HG02642 (cell line): Measurements from ENCODE around the gene CRACR2B.

Experiments
- ATAC-seq: cut with Tn5 transposase; IDR thresholded peaks from one replicate; pipeline ENCODE4 v1.9.1; 2021; ENCODE audit warnings: mild to moderate bottlenecking; ENCODE audit not compliant: unreplicated experiment, poor library complexity

CRACR2B gene

DNA sequence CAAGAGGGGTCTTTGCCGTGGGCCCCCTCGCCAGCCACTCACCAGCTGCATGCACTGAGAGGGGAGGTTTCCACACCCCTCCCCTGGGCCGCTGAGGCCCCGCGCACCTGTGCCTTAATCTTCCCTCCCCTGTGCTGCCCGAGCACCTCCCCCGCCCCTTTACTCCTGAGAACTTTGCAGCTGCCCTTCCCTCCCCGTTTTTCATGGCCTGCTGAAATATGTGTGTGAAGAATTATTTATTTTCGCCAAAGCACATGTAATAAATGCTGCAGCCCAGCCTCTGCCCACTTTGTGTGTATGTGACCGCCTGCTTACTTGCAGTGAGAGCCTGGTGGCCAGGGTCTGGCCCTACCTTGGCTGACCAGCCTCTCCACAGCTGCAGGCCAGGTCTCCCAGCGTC, 2.8 kb upstream of the CRACR2B start:
- ATAC-seq = no peak

- no peak for ATAC-seq
Measured at GRCh38 chr11:825366-826226, 2.1 kb upstream of the CRACR2B start.

DNA sequence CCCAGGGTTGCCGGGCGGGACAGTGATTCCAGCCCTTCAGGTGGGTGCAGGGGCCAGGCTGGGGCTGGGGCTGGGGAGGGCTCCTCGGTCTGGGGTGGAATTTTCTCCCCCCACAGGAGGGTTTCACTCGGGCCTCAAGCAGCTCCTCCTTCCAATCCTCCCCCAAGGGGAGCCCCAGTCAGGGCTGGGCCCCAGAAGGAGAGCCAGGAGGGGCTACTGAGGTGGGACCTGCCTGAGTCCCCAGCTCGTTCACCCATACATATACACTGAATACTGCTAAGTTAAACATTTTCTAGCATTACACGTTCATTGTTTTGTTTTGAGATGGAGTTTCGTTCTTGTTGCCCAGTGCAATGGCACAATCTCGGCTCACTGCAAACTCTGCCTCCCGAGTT, 1.5 kb upstream of the CRACR2B start:
- ATAC-seq = no peak

DNA sequence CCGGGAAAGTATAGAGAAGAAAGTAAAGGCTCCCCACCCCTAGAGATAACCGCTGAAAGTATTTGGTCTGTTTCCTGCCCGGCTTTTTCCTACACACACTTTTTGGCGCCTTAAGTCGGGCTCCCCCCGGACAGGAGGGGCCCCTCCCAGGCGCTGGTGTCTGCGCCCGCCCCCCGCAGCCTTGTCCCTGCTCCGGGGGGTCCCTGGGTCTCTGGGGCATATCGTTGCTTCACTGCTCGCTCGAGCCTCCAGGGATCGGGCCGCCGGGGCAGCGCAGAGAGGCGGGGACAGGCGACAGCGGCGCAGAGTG, 928 bp upstream of the CRACR2B start:
- no peak for ATAC-seq

DNA sequence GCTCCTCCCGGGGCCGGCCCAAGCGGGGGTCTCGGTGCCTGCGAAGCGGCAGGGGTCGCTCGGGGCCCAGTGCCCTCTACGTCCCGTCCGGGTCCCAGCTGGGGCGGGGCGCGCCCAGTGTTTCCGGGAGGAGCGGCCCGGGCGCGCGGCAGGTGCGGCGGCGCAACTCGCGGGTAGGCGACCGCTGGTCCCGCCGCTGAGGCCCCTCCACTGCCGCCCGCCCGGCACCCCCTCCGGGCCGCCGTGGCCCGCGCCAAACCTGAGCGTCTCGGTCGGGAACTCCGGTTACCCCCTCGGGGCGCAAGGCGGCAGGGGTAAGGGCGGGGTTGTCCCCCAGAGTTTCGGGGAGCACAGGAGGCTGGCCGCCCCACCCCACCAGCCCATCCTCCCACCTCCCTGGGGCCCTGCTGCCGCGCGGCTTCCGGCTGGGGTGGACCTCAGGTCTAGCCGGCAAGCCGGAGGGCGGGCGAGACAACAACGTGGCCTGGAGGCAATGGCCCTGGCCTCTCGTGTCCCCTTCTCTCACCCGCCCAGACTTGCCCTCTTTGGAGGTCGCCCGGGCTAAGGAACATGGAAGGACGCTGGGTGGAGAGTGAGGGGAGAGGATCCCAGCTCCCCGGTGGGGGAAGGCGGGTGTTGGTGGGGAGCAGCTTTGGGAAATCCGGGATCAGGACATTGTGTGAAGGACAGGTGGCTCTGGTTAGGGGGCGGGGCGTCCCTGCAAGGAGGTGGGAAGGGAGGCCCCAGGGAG, 398 bp upstream of the CRACR2B start:
- ATAC-seq = peak; percentile 45

DNA sequence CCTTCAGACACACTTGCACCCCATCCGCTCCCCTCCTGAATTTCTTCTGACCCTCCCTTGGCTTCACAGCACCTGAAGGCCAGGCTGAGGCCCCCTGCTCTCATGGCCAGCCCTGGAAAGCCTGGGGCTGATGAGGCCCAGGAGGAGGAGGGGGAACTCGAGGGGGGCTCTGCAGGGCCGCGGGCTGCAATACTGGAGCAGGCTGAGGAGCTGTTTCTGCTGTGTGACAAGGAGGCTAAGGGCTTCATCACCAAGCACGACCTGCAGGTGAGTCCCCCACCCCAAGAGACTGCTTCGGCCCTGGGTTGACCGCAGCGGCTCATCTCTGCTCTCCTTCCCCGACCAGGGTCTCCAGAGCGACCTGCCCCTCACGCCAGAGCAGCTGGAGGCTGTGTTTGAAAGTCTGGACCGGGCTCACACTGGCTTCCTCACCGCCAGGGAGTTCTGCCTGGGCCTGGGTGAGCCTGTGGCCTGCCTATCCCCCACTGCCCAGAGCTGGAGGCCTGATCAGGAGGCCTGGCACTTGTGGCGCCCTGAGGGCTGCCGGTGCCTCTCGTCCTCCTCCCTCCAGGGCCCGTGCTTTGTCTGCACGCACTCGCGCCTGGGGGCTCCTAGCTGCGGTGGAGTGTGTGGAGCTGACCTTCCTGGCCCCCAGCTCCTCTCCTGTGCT, 922 bp downstream of the CRACR2B start:
- no peak for ATAC-seq

- ATAC-seq = no peak
Measured at GRCh38 chr11:829176-829846, 1.6 kb downstream of the CRACR2B start.

DNA sequence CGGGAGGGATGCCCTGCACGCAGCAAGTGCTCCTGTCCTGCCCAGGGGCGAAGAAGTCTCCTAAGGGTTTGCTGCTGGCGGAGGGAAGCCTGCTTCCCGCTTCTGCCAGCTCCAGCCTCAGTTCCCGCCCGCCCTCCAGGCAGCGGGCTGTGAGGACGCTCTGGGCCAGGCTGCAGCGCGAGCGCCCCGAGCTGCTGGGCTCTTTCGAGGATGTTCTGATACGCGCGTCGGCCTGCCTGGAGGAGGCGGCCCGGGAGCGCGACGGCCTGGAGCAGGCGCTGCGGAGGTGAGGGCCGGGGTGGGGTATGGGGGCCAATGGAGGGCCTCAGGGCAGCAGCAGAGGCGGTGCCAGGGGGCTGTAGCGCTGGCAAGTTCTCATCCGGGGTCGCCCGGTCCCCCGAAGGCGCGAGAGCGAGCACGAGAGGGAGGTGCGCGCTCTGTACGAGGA, 2.2 kb downstream of the CRACR2B start:
- ATAC-seq = no peak

DNA sequence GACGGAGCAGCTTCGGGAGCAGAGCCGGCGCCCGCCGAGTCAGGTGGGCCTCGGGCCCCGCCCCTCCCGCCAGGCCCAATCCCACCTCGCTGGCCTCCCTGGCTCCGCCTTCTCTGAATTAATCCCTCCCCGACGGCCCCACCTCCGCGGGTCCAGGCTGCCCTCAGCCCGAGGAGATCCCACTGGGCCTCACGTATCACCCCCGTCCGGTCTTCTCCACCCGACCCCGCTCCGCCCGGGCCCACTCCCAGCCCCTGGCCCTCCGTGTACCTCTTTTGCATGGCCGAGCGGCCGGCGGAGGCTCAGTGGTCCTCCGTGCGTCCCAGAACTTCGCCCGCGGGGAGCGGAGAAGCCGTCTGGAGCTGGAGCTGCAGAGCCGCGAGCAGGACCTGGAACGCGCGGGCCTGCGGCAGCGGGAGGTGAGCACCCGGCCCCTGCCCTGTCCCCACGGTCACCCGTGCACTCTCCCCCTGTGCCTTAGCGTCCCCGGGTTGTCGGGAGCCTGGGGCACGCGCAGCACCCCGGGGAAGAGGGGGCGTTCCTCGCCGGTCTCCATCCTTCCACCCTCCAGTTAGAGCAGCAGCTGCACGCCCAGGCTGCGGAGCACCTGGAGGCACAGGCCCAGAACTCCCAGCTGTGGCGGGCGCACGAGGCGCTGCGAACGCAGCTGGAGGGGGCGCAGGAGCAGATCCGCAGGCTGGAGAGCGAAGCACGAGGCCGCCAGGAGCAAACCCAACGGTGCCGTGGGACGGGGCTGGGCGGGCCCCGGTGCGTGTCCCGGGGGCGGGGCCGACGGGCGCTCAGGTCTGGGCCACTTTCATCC, 2.8 kb downstream of the CRACR2B start:
- peak; percentile 29 for ATAC-seq

- no peak for ATAC-seq
Measured at GRCh38 chr11:831118-831864, 3.6 kb downstream of the CRACR2B start.

DNA sequence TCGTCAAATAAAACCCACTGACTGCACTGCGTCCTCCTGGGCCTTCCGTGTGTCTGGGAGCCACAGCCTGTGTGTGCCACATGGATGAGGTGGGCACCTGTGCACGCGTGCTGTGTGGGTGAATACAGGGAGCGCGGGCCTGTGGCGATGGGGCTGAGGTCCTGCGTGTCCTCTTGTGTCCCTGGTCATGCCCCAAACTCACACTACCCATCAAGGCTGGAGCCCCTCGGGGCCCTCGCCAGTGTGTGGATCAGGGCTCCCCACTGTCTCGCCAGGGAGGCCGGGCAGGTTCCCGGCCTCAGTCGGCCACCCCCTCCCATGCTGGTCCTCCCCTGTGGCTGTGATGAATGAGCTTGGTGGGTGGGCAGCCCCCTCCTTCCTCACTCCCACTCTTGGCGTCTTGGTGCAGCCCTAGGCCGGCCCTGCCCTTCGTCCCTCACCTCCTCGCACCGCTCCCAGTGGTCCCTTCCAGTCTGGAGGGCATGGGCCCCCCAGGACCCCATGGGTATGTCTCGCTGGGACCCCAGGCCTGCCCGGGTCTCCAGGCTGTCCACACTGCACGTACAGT, 4.3 kb downstream of the CRACR2B start:
- no peak for ATAC-seq

DNA sequence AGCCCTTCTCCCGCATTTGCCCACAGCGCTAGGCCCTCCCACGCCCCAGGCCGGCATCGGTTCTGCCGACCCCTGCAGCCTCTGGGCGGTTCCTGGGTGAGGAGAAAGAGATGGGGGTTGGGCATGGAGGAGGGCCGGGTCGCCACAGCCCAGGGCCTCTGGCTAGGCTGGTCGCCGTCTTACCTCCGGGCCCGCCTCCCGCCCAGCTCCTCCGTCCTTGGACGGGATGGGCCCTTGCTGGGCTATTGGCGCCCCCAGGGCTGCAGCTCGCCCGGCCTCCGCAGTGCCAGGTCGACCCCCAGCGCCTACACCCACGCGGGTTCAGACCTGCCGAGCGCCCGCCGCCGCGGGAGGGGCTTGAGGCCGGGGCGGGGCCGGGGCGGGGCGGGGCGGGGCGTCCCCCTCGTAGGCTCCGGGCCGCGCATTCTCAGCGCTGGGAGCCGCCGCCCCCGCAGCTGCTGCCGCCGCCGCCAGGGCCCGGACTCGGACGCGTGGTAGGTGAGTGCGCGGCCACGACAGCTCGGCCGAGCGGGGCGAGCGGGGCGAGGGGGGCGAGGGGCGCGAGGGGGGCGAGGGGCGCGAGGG, 4.9 kb downstream of the CRACR2B start, which contains the start of gene CD151:
CD151 (plus strand) TSS at position 424 of the 585 bp plus-strand sequence. CDS start 3,118 bp downstream, outside the sequence.
- peak; percentile 46 for ATAC-seq

GRCh38 chr11:833114-833791, 5.5 kb downstream of the CRACR2B start:
- peak; percentile 24 for ATAC-seq

DNA sequence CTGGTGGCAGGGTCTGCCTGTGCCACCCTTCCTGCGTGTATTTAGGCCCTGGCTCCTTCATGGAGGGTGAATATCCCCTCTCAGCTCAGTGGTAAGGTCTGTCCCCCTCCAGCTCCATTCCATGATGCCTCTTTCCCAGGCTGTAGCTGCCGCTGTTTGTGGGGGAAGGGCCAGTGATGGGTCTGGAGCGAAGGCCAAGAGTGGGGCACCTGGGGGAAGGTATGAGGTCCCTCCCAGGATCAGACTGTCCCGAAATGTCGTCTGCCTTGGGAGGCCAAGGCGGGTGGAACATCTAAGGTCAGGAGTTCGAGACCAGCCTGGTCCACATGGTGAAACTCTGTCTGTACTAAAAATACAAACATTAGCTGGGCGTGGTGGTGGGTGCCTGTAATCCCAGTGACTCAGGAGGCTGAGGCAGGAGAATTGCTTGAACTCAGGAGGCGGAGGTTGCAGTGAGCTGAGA, 6.2 kb downstream of the CRACR2B start:
- ATAC-seq = no peak

DNA sequence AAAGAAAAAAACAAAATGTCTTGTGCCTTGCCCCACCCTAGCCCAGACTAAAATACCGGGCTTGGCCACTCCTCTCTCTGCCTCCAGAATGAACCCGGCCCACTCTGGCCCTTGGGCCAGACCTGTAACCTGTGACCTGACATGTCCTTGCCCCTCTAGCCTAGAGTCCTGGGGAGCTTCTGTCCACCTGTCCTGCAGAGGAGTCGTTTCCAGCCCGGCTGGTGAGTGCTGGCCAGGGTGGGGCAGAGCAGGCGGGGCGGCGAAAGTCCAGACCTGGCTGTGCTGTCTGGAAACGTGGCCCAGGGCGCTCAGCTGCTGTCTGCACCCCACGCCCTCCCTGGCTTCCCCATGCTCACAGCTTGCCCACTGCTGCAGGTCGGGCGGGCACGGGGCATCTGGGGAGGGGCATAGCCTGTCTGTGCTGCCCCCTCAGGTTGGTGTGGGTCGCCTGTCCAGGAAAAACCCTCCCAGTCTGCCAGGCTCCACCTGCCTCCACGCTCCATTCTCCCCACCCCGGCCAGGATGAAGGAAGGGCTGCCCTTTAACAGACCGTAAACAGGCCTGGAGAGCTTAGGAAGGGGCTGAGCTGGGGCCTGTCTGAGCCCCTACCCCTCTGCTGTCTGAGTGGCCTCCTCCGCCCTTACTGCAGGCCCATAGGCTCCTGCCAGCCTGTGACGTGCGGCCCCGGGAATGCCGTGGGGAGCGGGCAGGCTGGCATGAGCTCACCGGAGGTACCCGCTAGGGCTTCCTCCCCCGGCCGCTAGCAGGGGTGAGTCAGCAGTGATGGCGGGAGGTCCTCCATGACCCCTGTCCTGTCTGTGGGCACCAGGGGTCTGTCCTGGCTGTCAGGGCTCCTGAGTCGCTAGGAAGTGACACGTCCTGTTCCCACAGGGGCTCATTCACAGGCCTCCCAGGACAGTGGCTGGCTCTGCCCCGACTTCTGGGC, 6.9 kb downstream of the CRACR2B start:
- ATAC-seq = no peak

DNA sequence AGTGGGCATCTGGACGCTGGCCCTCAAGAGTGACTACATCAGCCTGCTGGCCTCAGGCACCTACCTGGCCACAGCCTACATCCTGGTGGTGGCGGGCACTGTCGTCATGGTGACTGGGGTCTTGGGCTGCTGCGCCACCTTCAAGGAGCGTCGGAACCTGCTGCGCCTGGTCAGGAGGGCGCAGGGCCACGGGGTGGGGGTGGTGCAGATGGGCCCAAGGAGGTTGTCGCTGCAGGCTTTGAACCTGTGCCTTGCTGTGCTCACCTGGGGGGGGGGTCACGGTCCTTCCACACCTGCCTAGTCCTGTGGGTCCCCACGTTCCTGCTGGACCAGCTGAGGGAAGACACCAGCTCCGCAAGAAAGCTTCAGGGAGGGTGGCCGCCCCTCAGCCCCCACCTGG, 8.6 kb downstream of the CRACR2B start:
- no peak for ATAC-seq

DNA sequence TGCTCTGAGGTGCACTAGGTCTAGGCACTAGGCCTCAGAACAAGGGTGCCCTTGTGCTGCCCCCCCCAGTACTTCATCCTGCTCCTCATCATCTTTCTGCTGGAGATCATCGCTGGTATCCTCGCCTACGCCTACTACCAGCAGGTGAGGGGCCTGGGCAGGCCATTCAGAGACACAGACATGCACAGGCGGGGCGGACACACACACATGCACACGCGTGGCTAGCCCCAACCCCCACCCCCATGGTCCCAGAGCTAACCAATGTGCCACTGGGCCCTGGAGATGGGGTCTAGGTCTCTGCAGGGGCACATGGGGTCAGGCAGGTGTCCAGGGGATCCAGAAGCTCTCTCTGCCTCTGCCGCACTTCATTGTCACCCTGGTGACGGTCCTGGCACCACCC, 9.0 kb downstream of the CRACR2B start:
- ATAC-seq = no peak
